ENCODE results near the gene SPATC1L.

SPATC1L gene

DNA sequence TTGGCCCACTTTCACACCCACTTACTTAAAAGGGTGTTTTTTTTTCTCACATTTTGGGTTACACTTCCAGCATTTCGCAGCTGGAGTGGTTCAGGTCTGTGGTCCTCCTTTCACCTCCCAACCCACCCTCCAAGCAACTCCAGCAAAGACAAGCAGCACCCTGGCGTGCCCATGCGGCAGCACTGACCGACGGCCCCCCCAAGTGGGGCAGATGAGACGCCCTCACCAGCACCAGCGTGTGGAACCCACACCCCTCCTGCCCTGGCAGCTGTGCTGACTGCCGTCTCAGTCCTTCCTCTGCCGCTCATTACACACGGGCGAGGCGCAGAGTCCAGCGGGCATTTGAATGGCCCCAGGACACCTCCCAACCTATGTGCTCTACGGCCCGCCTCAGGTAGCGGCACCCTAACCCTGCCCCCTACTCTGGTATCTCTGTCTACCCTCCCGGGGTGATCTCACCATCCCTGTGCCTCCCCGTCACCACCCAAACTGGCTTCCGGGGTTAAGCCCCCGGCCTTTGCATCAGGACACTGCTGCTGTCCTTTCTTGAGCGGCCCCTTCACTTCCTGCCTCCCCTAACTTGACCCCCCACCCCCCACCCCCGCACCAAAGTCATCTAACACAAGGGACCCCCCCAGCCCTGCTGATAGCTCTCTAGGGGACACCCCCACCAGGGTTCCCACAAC is 33.4 kb upstream of the SPATC1L start:
- Histone ChIP-seq H2AK5ac (ENCODE audit: low read length) (no peak overlapping the region), H3K4me3 (ENCODE audit: low read length) (no peak overlapping the region), H2BK15ac (replicated peaks; ENCODE audit: low read depth) (no peak overlapping the region), H4K5ac (ENCODE audit: low read length) (no peak overlapping the region), H3K4ac (ENCODE audit: low read depth, low read length) (no peak overlapping the region), H3K79me2 (ENCODE audit: control insufficient read depth, insufficient read depth, low read length) (peaks cover 19% of the 10 kb centered on the region), H2BK5ac (ENCODE audit: low read length) (no peak overlapping the region), H3K79me1 (ENCODE audit: low read length) (peaks cover 38% of the 10 kb centered on the region), H2BK120ac (ENCODE audit: low read depth, low read length) (no peak overlapping the region), H3K18ac (ENCODE audit: low read length) (no peak overlapping the region), H3K9ac (ENCODE audit: low read length) (no peak overlapping the region), H3K56ac (ENCODE audit: low read length) (no peak overlapping the region), H3K27me3 (ENCODE audit: insufficient read depth, low read length, poor library complexity) (no peaks in the 10 kb centered on the region), H3K36me3 (ENCODE audit: control insufficient read depth, insufficient read depth, low read length) (peaks cover 6% of the 10 kb centered on the region), H3K4me1 (ENCODE audit: control insufficient read depth, low read depth, low read length) (no peaks in the 10 kb centered on the region), H3K23ac (ENCODE audit: low read length) (no peak overlapping the region), H3K4me2 (ENCODE audit: low read length) (no peak overlapping the region), H4K8ac (ENCODE audit: low read depth, low read length) (no peak overlapping the region), H3K27ac (ENCODE audit: low read depth, low read length) (no peak overlapping the region)
- no peak for DNase-seq
- no CpG with 5 or more reads among the region's 22 CpGs for WGBS (ENCODE audit: extremely low coverage, insufficient coverage, low lambda C conversion rate)

DNA sequence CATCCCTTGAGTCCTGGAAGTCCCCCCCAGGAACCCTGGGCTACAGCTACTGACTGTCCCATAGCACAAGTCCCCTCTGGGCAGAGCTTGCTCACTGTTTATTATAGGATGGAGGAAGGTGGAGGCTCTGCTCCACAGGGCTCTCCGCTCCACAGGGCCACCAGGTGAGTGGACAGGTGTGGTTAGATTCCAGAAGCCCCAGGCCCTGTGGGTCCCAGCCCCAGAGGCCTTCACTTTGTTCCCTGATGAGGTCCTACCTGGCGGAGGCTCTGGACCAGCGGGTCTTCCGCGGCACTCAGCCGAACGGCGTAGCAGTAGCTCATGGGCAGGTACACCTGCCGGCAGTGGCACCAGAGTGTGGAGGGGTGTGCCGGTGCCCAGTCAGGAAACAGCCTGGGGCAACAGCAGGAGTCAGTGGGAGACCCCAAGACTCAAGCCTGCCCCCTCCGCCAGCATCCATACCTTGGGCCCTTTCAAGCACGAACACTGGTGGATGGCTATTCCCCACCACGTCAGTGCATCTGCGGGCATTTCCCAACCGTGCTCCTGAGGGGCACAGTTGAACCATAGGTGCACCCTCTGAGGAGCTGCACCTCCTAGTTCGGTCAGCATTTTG is 32.0 kb upstream of the SPATC1L start:
- Histone ChIP-seq H3K36me3 (ENCODE audit: control insufficient read depth, insufficient read depth, low read length) (peaks cover 7% of the 10 kb centered on the region), H3K27ac (ENCODE audit: low read depth, low read length) (no peak overlapping the region)

DNA sequence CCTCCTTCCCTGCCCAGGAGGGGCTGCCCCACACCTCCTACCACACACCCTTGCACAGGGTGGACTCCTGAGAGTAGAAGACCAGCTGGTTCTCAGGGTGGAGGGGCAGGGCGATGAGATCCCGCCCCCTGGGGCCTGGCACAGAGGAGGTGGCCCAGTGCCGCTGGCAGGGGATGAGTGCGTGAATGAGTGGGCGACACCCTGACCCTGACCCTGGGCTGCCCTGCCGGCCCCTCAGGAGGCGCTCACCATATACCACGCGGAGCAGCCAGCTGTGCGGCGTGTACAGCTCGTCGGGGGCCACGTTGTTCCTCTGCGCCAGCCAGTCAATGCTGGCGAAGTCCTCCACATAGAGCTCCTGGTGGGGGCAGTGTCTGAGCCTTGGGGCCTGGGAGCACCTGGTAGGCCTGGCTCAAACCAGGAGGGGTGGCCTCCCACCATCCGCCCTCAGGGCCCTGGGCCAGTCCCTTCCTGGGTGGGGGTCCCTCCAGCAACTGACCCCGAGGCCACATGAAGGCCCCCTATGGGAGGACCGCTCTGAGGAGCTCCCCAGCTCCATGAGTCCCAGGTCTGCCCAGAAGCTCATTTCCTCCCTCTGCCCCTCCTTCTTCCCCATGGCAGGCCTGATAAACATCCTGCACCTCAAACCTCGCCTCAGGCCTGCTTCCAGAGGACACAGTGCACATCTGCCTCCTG is 31.3 kb upstream of the SPATC1L start:
- Histone ChIP-seq H3K18ac (ENCODE audit: low read length) (no peak overlapping the region), H3K4me1 (ENCODE audit: control insufficient read depth, low read depth, low read length) (no peaks in the 10 kb centered on the region), H2AK5ac (ENCODE audit: low read length) (no peak overlapping the region), H3K56ac (ENCODE audit: low read length) (no peak overlapping the region), H2BK5ac (ENCODE audit: low read length) (no peak overlapping the region), H3K23ac (ENCODE audit: low read length) (no peak overlapping the region), H3K27me3 (ENCODE audit: insufficient read depth, low read length, poor library complexity) (no peaks in the 10 kb centered on the region), H3K79me2 (ENCODE audit: control insufficient read depth, insufficient read depth, low read length) (peaks cover 7% of the 10 kb centered on the region), H4K5ac (ENCODE audit: low read length) (no peak overlapping the region), H3K4me3 (ENCODE audit: low read length) (no peak overlapping the region), H3K79me1 (ENCODE audit: low read length) (peaks cover 26% of the 10 kb centered on the region), H4K8ac (ENCODE audit: low read depth, low read length) (no peak overlapping the region), H3K9ac (ENCODE audit: low read length) (no peak overlapping the region), H3K36me3 (ENCODE audit: control insufficient read depth, insufficient read depth, low read length) (peaks cover 7% of the 10 kb centered on the region), H2BK15ac (replicated peaks; ENCODE audit: low read depth) (no peak overlapping the region), H3K27ac (ENCODE audit: low read depth, low read length) (no peak overlapping the region), H3K4me2 (ENCODE audit: low read length) (no peak overlapping the region), H2BK120ac (ENCODE audit: low read depth, low read length) (no peak overlapping the region), H3K4ac (ENCODE audit: low read depth, low read length) (no peak overlapping the region)
- WGBS (ENCODE audit: extremely low coverage, insufficient coverage, low lambda C conversion rate) = no CpG with 5 or more reads among the region's 20 CpGs
- no peak for DNase-seq

More for the DNA sequence above, 32.0 kb upstream of the SPATC1L start:
- H3K23ac ChIP-seq (ENCODE audit: low read length) = no peak overlapping the region
- no peak overlapping the region for H2BK5ac ChIP-seq (ENCODE audit: low read length)
- peaks cover 26% of the 10 kb centered on the region for H3K79me1 ChIP-seq (ENCODE audit: low read length)
- no peak overlapping the region for H2BK15ac ChIP-seq (replicated peaks; ENCODE audit: low read depth)
- WGBS (ENCODE audit: extremely low coverage, insufficient coverage, low lambda C conversion rate) = no CpG with 5 or more reads among the region's 16 CpGs
- peaks cover 7% of the 10 kb centered on the region for H3K79me2 ChIP-seq (ENCODE audit: control insufficient read depth, insufficient read depth, low read length)
- H2BK120ac ChIP-seq (ENCODE audit: low read depth, low read length) = no peak overlapping the region
- no peak overlapping the region for H3K9ac ChIP-seq (ENCODE audit: low read length)
- no peak overlapping the region for H3K4me2 ChIP-seq (ENCODE audit: low read length)
- no peak overlapping the region for H3K18ac ChIP-seq (ENCODE audit: low read length)
- H3K56ac ChIP-seq (ENCODE audit: low read length) = no peak overlapping the region
- no peaks in the 10 kb centered on the region for H3K27me3 ChIP-seq (ENCODE audit: insufficient read depth, low read length, poor library complexity)
- H4K5ac ChIP-seq (ENCODE audit: low read length) = no peak overlapping the region
- H2AK5ac ChIP-seq (ENCODE audit: low read length) = no peak overlapping the region
- no peak overlapping the region for H3K4ac ChIP-seq (ENCODE audit: low read depth, low read length)
- no peak for DNase-seq
- no peak overlapping the region for H4K8ac ChIP-seq (ENCODE audit: low read depth, low read length)
- H3K4me1 ChIP-seq (ENCODE audit: control insufficient read depth, low read depth, low read length) = no peaks in the 10 kb centered on the region
- H3K4me3 ChIP-seq (ENCODE audit: low read length) = no peak overlapping the region

DNA sequence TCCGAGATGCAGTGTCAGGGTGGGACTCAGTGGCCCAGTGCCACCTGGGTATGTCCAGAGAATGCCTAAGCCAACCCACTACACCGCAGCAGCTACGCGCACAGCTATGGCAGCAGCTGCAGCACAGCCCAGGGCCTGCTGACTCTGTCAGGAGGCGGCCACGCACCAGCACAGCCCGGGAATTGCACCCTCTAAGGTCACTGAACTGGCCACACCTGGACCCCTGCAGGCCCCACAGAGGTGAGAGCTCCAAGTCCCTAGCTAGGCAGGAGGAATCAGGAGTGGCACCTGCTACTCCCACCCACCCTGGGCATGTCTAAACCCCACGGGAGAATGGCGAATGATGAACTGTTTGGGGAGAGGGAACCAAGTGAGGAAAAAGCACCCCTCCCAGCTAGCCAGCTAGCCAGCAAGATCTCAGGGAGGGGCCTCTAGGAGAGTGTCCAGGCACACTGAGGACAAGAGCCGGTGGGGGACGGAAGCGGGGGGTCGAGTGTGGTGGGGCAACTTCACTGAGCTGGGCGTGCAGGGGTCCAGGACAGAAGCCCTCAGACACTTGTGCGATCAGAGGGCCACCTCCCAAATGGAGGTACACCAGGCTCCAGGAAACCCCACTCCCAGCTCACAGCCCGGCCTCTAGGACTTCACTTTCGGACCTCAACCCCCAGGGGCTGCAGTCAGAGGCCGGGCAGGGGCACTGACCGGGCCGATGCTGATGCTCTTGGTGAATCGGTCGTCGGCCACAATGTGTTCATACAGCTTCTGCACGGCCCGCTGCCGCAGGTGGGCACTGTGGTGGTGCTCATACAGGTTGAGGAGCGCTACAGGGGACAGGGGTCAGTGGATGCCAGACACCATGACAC is 30.4 kb upstream of the SPATC1L start:
- no peak overlapping the region for H2AK5ac ChIP-seq (ENCODE audit: low read length)
- no peak overlapping the region for H2BK120ac ChIP-seq (ENCODE audit: low read depth, low read length)
- H2BK15ac ChIP-seq (replicated peaks; ENCODE audit: low read depth) = no peak overlapping the region
- H3K4me1 ChIP-seq (ENCODE audit: control insufficient read depth, low read depth, low read length) = no peaks in the 10 kb centered on the region
- no peak overlapping the region for H4K5ac ChIP-seq (ENCODE audit: low read length)
- no peak overlapping the region for H3K9ac ChIP-seq (ENCODE audit: low read length)
- no peak overlapping the region for H3K4ac ChIP-seq (ENCODE audit: low read depth, low read length)
- H3K4me2 ChIP-seq (ENCODE audit: low read length) = no peak overlapping the region
- no peaks in the 10 kb centered on the region for H3K27me3 ChIP-seq (ENCODE audit: insufficient read depth, low read length, poor library complexity)
- peaks cover 7% of the 10 kb centered on the region for H3K36me3 ChIP-seq (ENCODE audit: control insufficient read depth, insufficient read depth, low read length)
- no peak for DNase-seq
- peaks cover 7% of the 10 kb centered on the region for H3K79me2 ChIP-seq (ENCODE audit: control insufficient read depth, insufficient read depth, low read length)
- no peak overlapping the region for H2BK5ac ChIP-seq (ENCODE audit: low read length)
- H3K18ac ChIP-seq (ENCODE audit: low read length) = no peak overlapping the region
- no peak overlapping the region for H3K56ac ChIP-seq (ENCODE audit: low read length)
- no peak overlapping the region for H3K4me3 ChIP-seq (ENCODE audit: low read length)
- WGBS (ENCODE audit: extremely low coverage, insufficient coverage, low lambda C conversion rate) = no CpG with 5 or more reads among the region's 27 CpGs
- no peak overlapping the region for H4K8ac ChIP-seq (ENCODE audit: low read depth, low read length)
- H3K27ac ChIP-seq (ENCODE audit: low read depth, low read length) = no peak overlapping the region
- no peak overlapping the region for H3K23ac ChIP-seq (ENCODE audit: low read length)
- peaks cover 19% of the 10 kb centered on the region for H3K79me1 ChIP-seq (ENCODE audit: low read length)

DNA sequence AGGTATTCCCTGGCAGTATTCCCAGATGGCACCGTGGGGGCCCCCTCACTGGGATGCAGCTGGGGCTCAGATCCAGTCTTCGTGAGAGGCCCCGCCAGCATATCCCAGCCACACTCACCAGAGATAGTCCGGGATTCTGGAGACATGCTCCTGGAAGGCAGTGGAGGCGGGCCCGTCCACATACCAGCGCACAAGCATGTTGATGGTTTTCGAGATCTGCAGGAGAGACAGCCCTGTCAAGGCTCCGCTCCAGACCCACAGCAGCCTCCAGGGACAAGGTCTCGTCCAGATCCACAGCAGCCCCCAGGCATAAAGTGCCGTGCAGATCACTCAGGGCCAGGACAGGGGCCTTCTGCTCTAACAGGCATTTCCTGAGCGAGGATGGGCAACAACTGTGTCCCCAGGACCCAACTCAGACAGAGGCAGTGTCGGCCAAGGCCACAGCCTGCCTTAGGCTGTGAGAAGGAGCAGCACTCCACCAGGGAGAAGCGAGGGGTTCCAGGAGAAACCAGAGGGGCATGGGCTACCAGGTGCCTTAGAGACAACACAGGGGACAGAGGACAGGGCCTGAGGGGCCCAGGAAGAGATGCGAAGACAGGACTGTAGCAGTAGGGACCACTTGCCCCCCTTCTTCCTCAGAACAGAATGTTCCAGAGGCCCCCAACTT is 29.5 kb upstream of the SPATC1L start:
- H2BK120ac ChIP-seq (ENCODE audit: low read depth, low read length) = no peak overlapping the region
- no peak overlapping the region for H3K4me2 ChIP-seq (ENCODE audit: low read length)
- no peak overlapping the region for H3K23ac ChIP-seq (ENCODE audit: low read length)
- no peak overlapping the region for H3K4me3 ChIP-seq (ENCODE audit: low read length)
- H3K9ac ChIP-seq (ENCODE audit: low read length) = no peak overlapping the region
- peaks cover 5% of the 10 kb centered on the region for H3K79me2 ChIP-seq (ENCODE audit: control insufficient read depth, insufficient read depth, low read length)
- H3K18ac ChIP-seq (ENCODE audit: low read length) = no peak overlapping the region
- no peaks in the 10 kb centered on the region for H3K4me1 ChIP-seq (ENCODE audit: control insufficient read depth, low read depth, low read length)
- no peaks in the 10 kb centered on the region for H3K27me3 ChIP-seq (ENCODE audit: insufficient read depth, low read length, poor library complexity)
- H3K79me1 ChIP-seq (ENCODE audit: low read length) = peaks cover 15% of the 10 kb centered on the region
- no peak overlapping the region for H3K56ac ChIP-seq (ENCODE audit: low read length)
- H2BK5ac ChIP-seq (ENCODE audit: low read length) = no peak overlapping the region
- H3K4ac ChIP-seq (ENCODE audit: low read depth, low read length) = no peak overlapping the region
- no peak overlapping the region for H3K27ac ChIP-seq (ENCODE audit: low read depth, low read length)
- no peak overlapping the region for H4K5ac ChIP-seq (ENCODE audit: low read length)
- DNase-seq = no peak
- no peak overlapping the region for H2BK15ac ChIP-seq (replicated peaks; ENCODE audit: low read depth)
- no peak overlapping the region for H2AK5ac ChIP-seq (ENCODE audit: low read length)
- H4K8ac ChIP-seq (ENCODE audit: low read depth, low read length) = no peak overlapping the region
- WGBS (ENCODE audit: extremely low coverage, insufficient coverage, low lambda C conversion rate) = no CpG with 5 or more reads among the region's 15 CpGs
- peaks cover 7% of the 10 kb centered on the region for H3K36me3 ChIP-seq (ENCODE audit: control insufficient read depth, insufficient read depth, low read length)

Data from mesendoderm (in vitro differentiated cells).